Neural cell (in vitro differentiated cells): Measurements from ENCODE around the gene HSF4. TPM values are rescaled to one million over a fixed set of nuclear protein-coding genes. Genes with fewer than 3 reads are reported as not detected.

Source experiments
- H2AFZ ChIP-seq: fragments of 200-600, 300-800 bp; sonication (generic), shearing (Covaris generic); 2 replicates; pipeline ENCODE4 v1.6.0; 2014; ENCODE audit warnings: low read depth, mild to moderate bottlenecking, antibody characterized with exemption, low read length, moderate library complexity
- H3F3A ChIP-seq: fragments of 200-600 bp; shearing (Covaris generic); 2 replicates; pipeline ENCODE4 v1.6.1; 2016; ENCODE audit warnings: mild to moderate bottlenecking, moderate library complexity, mixed read lengths, antibody characterized with exemption, low read length; ENCODE audit not compliant: insufficient read depth, poor library complexity, severe bottlenecking
- H3K27ac ChIP-seq: fragments of 200-600, 300-800 bp; sonication (generic), shearing (Covaris generic); 2 replicates; pipeline ENCODE4 v1.5.1; 2014; ENCODE audit warnings: mild to moderate bottlenecking, low read length, moderate library complexity
- H3K27me3 ChIP-seq: fragments of 300-800, 200-600 bp; sonication (generic), shearing (Covaris generic); 2 replicates; pipeline ENCODE4 v1.6.0; 2014; ENCODE audit warnings: mild to moderate bottlenecking, low read depth, low read length, moderate library complexity; ENCODE audit not compliant: insufficient read depth
- H3K36me3 ChIP-seq: fragments of 300-800, 200-600 bp; sonication (generic), shearing (Covaris generic); 2 replicates; pipeline ENCODE4 v1.5.1; 2014; ENCODE audit warnings: mild to moderate bottlenecking, antibody characterized with exemption, low read length, moderate library complexity; ENCODE audit not compliant: insufficient read depth
- H3K4me2 ChIP-seq: fragments of 300-800, 200-600 bp; sonication (generic), shearing (Covaris generic); 2 replicates; pipeline ENCODE4 v1.6.0; 2014; ENCODE audit warnings: mild to moderate bottlenecking, low read length
- H3K4me3 ChIP-seq: fragments of 300-800, 200-600 bp; sonication (generic), shearing (Covaris generic); 2 replicates; pipeline ENCODE4 v1.5.1; 2014; ENCODE audit warnings: mild to moderate bottlenecking, low read length, moderate library complexity
- H3K79me2 ChIP-seq: fragments of 200-600 bp; shearing (Covaris generic); replicated peaks from 2 replicates; pipeline ENCODE4 v1.6.0; 2014; ENCODE audit warnings: mild to moderate bottlenecking, low read length, moderate library complexity; ENCODE audit not compliant: insufficient read depth
- H3K9ac ChIP-seq: fragments of 300-800, 200-600 bp; sonication (generic), shearing (Covaris generic); 2 replicates; pipeline ENCODE4 v1.6.1; 2016; ENCODE audit warnings: mild to moderate bottlenecking, low read length, mixed read lengths
- H3K9me2 ChIP-seq: fragments of 200-600 bp; shearing (Covaris generic); 2 replicates; pipeline ENCODE4 v1.6.1; 2016; ENCODE audit warnings: mild to moderate bottlenecking, low read length, mixed read lengths; ENCODE audit not compliant: insufficient read depth
- H3K9me3 ChIP-seq: fragments of 200-600, 300-800 bp; sonication (generic), shearing (Covaris generic); 2 replicates; pipeline ENCODE4 v1.6.1; 2016; ENCODE audit warnings: mild to moderate bottlenecking, mixed run types, low read length, moderate library complexity, mixed read lengths
- H4K20me1 ChIP-seq: fragments of 200-600 bp; shearing (Covaris generic); 2 replicates; pipeline ENCODE4 v1.6.1; 2016; ENCODE audit warnings: mild to moderate bottlenecking, mixed run types; ENCODE audit not compliant: insufficient read depth
- CTCF ChIP-seq: fragments of 450-650 bp; IDR thresholded peaks from 2 replicates; pipeline ENCODE4 v1.5.1; 2014; ENCODE audit warnings: antibody characterized with exemption, mild to moderate bottlenecking, moderate library complexity; ENCODE audit not compliant: poor library complexity, severe bottlenecking
- EP300 ChIP-seq: fragments of 450-650 bp; conservative IDR thresholded peaks from 2 replicates; pipeline ENCODE4 v1.6.1; 2014; ENCODE audit warnings: antibody characterized with exemption, mild to moderate bottlenecking, moderate library complexity; ENCODE audit not compliant: poor library complexity, severe bottlenecking
- EZH2 ChIP-seq: fragments of 200-600, 300-800 bp; shearing (Covaris generic), sonication (generic); IDR thresholded peaks from 2 replicates; pipeline ENCODE4 v1.6.1; 2014; ENCODE audit warnings: antibody characterized with exemption, low read length, borderline replicate concordance, mild to moderate bottlenecking; ENCODE audit not compliant: insufficient read depth, poor library complexity, severe bottlenecking
- MXI1 ChIP-seq: fragments of 450-650 bp; conservative IDR thresholded peaks from 2 replicates; pipeline ENCODE4 v1.6.1; 2014; ENCODE audit warnings: antibody characterized with exemption, mild to moderate bottlenecking; ENCODE audit not compliant: poor library complexity, severe bottlenecking
- POLR2AphosphoS5 ChIP-seq: IDR thresholded peaks from 2 replicates; pipeline ENCODE4 v1.6.1; 2012
- RAD21 ChIP-seq: fragments of 450-650 bp; conservative IDR thresholded peaks from 2 replicates; pipeline ENCODE4 v1.6.1; 2014; ENCODE audit warnings: antibody characterized with exemption, mild to moderate bottlenecking, moderate library complexity
- REST ChIP-seq: IDR thresholded peaks from 2 replicates; pipeline ENCODE4 v1.6.1; 2012; ENCODE audit warnings: borderline replicate concordance
- SMC3 ChIP-seq: fragments of 450-650 bp; conservative IDR thresholded peaks from 2 replicates; pipeline ENCODE4 v1.6.1; 2014; ENCODE audit warnings: antibody characterized with exemption, mild to moderate bottlenecking, moderate library complexity; ENCODE audit not compliant: poor library complexity
- TAF1 ChIP-seq: IDR thresholded peaks from 2 replicates; pipeline ENCODE4 v1.6.1; 2012; ENCODE audit warnings: low read depth
- polyA plus RNA-seq: library from polyadenylated mRNA; depleted of rRNA; stranded (reverse); fragments of >200 nt; gene quantifications from 2 replicates; pipeline ENCODE4 v1.2.3, GENCODE V29; 2014

Gene HSF4
- polyA plus RNA-seq, 1 donor from 2014 or later = 12.7 TPM

- H3F3A ChIP-seq = no peaks in the 10 kb centered on the region
- H3K9me3 ChIP-seq = no peaks in the 10 kb centered on the region
- no peaks in the 10 kb centered on the region for H3K9me2 ChIP-seq
- no peak overlapping the region for H3K27ac ChIP-seq
- no peak overlapping the region for H2AFZ ChIP-seq
- H3K79me2 ChIP-seq = no peaks in the 10 kb centered on the region
- H3K27me3 ChIP-seq = peaks cover 99% of the 10 kb centered on the region
- no peak overlapping the region for H3K4me2 ChIP-seq
- no peak overlapping the region for H3K9ac ChIP-seq
- no peak overlapping the region for H3K4me3 ChIP-seq
- H4K20me1 ChIP-seq = no peaks in the 10 kb centered on the region
- H3K36me3 ChIP-seq = no peaks in the 10 kb centered on the region
- TF ChIP-seq EP300 (no peak), POLR2AphosphoS5 (no peak), RAD21 (no peak), REST (no peak), CTCF (no peak), EZH2 (no peak), SMC3 (no peak), MXI1 (no peak), TAF1 (no peak)
Measured at GRCh38 chr16:67166598-67167168, 2.1 kb downstream of the HSF4 start.

GRCh38 chr16:67167588-67167987 is 3.0 kb downstream of the HSF4 start:
- peaks cover 94% of the 10 kb centered on the region for H3K27me3 ChIP-seq

More at GRCh38 chr16:67167588-67167987, 3.0 kb downstream of the HSF4 start:
- no peaks in the 10 kb centered on the region for H3K9me3 ChIP-seq
- no peaks in the 10 kb centered on the region for H4K20me1 ChIP-seq
- H3K36me3 ChIP-seq = no peaks in the 10 kb centered on the region
- H3K79me2 ChIP-seq = no peaks in the 10 kb centered on the region
- H3K9me2 ChIP-seq = no peaks in the 10 kb centered on the region
- H3K27ac ChIP-seq = no peak overlapping the region
- H3K9ac ChIP-seq = no peak overlapping the region
- no peak overlapping the region for H3K4me3 ChIP-seq
- H2AFZ ChIP-seq = no peak overlapping the region
- no peak overlapping the region for H3K4me2 ChIP-seq
- TF ChIP-seq REST (no peak), RAD21 (no peak), TAF1 (no peak), SMC3 (no peak), EZH2 (no peak), POLR2AphosphoS5 (no peak), MXI1 (no peak), EP300 (no peak), CTCF (no peak)
- H3F3A ChIP-seq = no peaks in the 10 kb centered on the region
